Transverse colon (tissue), 4 donors: ENCODE results near the gene CELF4. TPM values are rescaled to one million over a fixed set of nuclear protein-coding genes. Genes with fewer than 3 reads are reported as not detected.

Experiments
- DNase-seq: peaks from one replicate; pipeline ENCODE4 v3.0.0-alpha.2; 2019
- H3K27ac ChIP-seq, 4 donors: fragments of 200-600 bp; sonication (generic); 2 replicates each; pipeline ENCODE4 v1.5.1; 2016 to 2018; ENCODE audit warnings: inconsistent platforms in 4 of 4
- H3K27me3 ChIP-seq: fragments of 200-600 bp; sonication (generic); 2 replicates; pipeline ENCODE4 v1.5.1; 2017; ENCODE audit warnings: inconsistent platforms
- H3K36me3 ChIP-seq, 4 donors: fragments of 200-600 bp; sonication (generic); 2 replicates each; pipeline ENCODE4 v1.5.1; 2017 to 2019; ENCODE audit warnings: inconsistent platforms in 4 of 4
- H3K4me1 ChIP-seq, 4 donors: fragments of 200-600 bp; sonication (generic); 2 replicates each; pipeline ENCODE4 v1.5.1; 2017 to 2020; ENCODE audit warnings: inconsistent platforms in 4 of 4
- H3K4me3 ChIP-seq, 4 donors: fragments of 200-600 bp; sonication (generic); 1 replicate in 1 of 4; 2 replicates in 3 of 4; pipeline versions ENCODE4 v1.5.1 to v1.6.1; 2017 to 2019; ENCODE audit warnings: inconsistent platforms in 4 of 4
- H3K9me3 ChIP-seq, 2 donors: fragments of 200-600 bp; sonication (generic); 2 replicates each; pipeline ENCODE4 v1.5.1; 2017 to 2019; ENCODE audit warnings: inconsistent platforms in 2 of 2
- CTCF ChIP-seq, 5 experiments: fragments of 200-600 bp in 3 of 5; fragments of 450-650 bp in 2 of 5; sonication (generic) in 3 of 5; IDR thresholded peaks; 1 replicate in 2 of 5; 2 replicates in 3 of 5; pipeline ENCODE4 v1.5.1; 2016 to 2017; ENCODE audit warnings: antibody characterized with exemption in 5 of 5, inconsistent platforms in 3 of 5, mild to moderate bottlenecking in 2 of 5, moderate library complexity in 1 of 5
- EP300 ChIP-seq: sonication (generic); formaldehyde crosslinking; IDR thresholded peaks from one replicate; pipeline ENCODE4 v1.6.1; 2017; ENCODE audit warnings: antibody characterized with exemption, low read depth
- POLR2A ChIP-seq: fragments of 450-650 bp; IDR thresholded peaks from one replicate; pipeline ENCODE4 v1.6.1; 2016; ENCODE audit warnings: antibody characterized with exemption, mild to moderate bottlenecking, moderate library complexity
- POLR2AphosphoS5 ChIP-seq, 3 donors: sonication (generic); formaldehyde crosslinking; IDR thresholded peaks; one replicate each; pipeline ENCODE4 v1.6.1; 2016; ENCODE audit warnings: antibody characterized with exemption in 3 of 3
- WGBS, 2 donors: methylation state at CpG; one replicate each; pipeline ENCODE4 v1.1.5; 2018; ENCODE audit warnings: low coverage in 1 of 2; 5-methylcytosine and 5-hydroxymethylcytosine counted together
- in situ Hi-C, 4 donors: fragments of 200-750 bp; cut with MboI; loops; one replicate each; pipeline versions ENCODE4 v1.15.0 to v1.15.1; 2017; ENCODE audit warnings: low sequenced_read_pairs in 3 of 4, low pct_ligation_motif_present in 1 of 4, low pct_unique_long_range_greater_than_20kb in 1 of 4
- intact Hi-C: fragments of 100-400 bp; cut with DNase I; formaldehyde crosslinking; loops from one replicate; pipeline ENCODE4 v1.15.1; 2023; ENCODE audit warnings: low total_unique reads
- total RNA-seq, 4 donors: library from RNA; depleted of rRNA; stranded (reverse); fragments of >200 nt; gene quantifications; one replicate each; pipeline ENCODE4 v1.1.0, GENCODE V29; 2016

The CELF4 gene
- total RNA-seq, 4 donors from 2014 or later: 0.14 to 0.75 TPM; not detected in 2

- WGBS, 2 donors: 44 to 51% methylated on average over 4 to 5 of the region's 5 CpGs
Observed at GRCh38 chr18:37571266-37571665, 5.7 kb upstream of the CELF4 start.

GRCh38 chr18:37570336-37570930 lies 4.8 kb upstream of the CELF4 start:
- intact Hi-C loops: no loop called here
- Histone ChIP-seq H3K27me3 (peaks cover 58% of the 10 kb centered on the region), H3K4me1 (peaks cover 7 to 20% (median 17%) of the 10 kb centered on the region in 4 donors), H3K27ac (no peak overlapping the region), H3K9me3 (no peaks in the 10 kb centered on the region), H3K4me3 (no peak overlapping the region), H3K36me3 (no peaks in the 10 kb centered on the region)
- in situ Hi-C loops: no loop called here
- no peak for DNase-seq
- TF ChIP-seq CTCF (IDR thresholded peaks at IDR 0.05) (no peak), EP300 (no peak), POLR2AphosphoS5 (IDR thresholded peaks at IDR 0.05) (no peak), POLR2A (no peak)
- WGBS, 2 donors: 56 to 75% methylated on average over 3 to 5 of the region's 5 CpGs

More at GRCh38 chr18:37571266-37571665, 5.7 kb upstream of the CELF4 start:
- Histone ChIP-seq H3K27ac (no peak overlapping the region), H3K4me3 (no peak overlapping the region), H3K4me1 (peaks cover 7 to 17% (median 16%) of the 10 kb centered on the region in 4 donors), H3K27me3 (peaks cover 53% of the 10 kb centered on the region), H3K36me3 (no peaks in the 10 kb centered on the region), H3K9me3 (no peaks in the 10 kb centered on the region)
- TF ChIP-seq EP300 (no peak), POLR2AphosphoS5 (IDR thresholded peaks at IDR 0.05) (no peak), CTCF (IDR thresholded peaks at IDR 0.05) (no peak), POLR2A (no peak)
- DNase-seq: no peak
- intact Hi-C loops (no loop called here), in situ Hi-C loops (no loop called here)

GRCh38 chr18:37568671-37569070 lies 3.1 kb upstream of the CELF4 start:
- no peak for DNase-seq
- Histone ChIP-seq H3K4me1 (peaks cover 7 to 25% (median 23%) of the 10 kb centered on the region in 4 donors), H3K4me3 (no peak overlapping the region), H3K27me3 (peaks cover 75% of the 10 kb centered on the region), H3K27ac (no peak overlapping the region), H3K36me3 (no peaks in the 10 kb centered on the region), H3K9me3 (no peaks in the 10 kb centered on the region)
- intact Hi-C loops (no loop called here), in situ Hi-C loops (no loop called here)
- WGBS, 2 donors: 25 to 56% methylated on average over 1 to 4 of the region's 4 CpGs
- TF ChIP-seq EP300 (no peak), POLR2A (no peak), POLR2AphosphoS5 (IDR thresholded peaks at IDR 0.05) (no peak), CTCF (IDR thresholded peaks at IDR 0.05) (no peak)

- 42% methylated on average over 10 of the region's 10 CpGs; no CpG with 5 or more reads in 1 of the 2 donors for WGBS, 2 donors
- H3K9me3 ChIP-seq: no peaks in the 10 kb centered on the region
- H3K27me3 ChIP-seq: peaks cover 82% of the 10 kb centered on the region
- peaks cover 7 to 25% (median 23%) of the 10 kb centered on the region in 4 donors for H3K4me1 ChIP-seq
- no peak for DNase-seq
- no peaks in the 10 kb centered on the region for H3K36me3 ChIP-seq
- no peak for TF ChIP-seq CTCF (IDR thresholded peaks at IDR 0.05)
- no peak overlapping the region for H3K4me3 ChIP-seq
- intact Hi-C loops: no loop called here
- in situ Hi-C loops: no loop called here
- no peak overlapping the region for H3K27ac ChIP-seq
Observed at GRCh38 chr18:37567994-37568359, 2.4 kb upstream of the CELF4 start.
